22Rv1 (cell line): ENCODE data around the gene CARD11.

Source experiments
- H3K27ac ChIP-seq: fragments of 450-650 bp; 2 replicates; pipeline ENCODE4 v1.5.1; 2017
- ZFX ChIP-seq: fragments of 450-650 bp; IDR thresholded peaks from 2 replicates; pipeline ENCODE4 v1.6.1; 2017; ENCODE audit warnings: antibody characterized with exemption, borderline replicate concordance
- TF ChIP-seq, protein P1 (sequence below): fragments of 450-650 bp; IDR thresholded peaks from 2 replicates; pipeline ENCODE4 v1.5.1; 2017; ENCODE audit warnings: mild to moderate bottlenecking

CARD11 gene

DNA sequence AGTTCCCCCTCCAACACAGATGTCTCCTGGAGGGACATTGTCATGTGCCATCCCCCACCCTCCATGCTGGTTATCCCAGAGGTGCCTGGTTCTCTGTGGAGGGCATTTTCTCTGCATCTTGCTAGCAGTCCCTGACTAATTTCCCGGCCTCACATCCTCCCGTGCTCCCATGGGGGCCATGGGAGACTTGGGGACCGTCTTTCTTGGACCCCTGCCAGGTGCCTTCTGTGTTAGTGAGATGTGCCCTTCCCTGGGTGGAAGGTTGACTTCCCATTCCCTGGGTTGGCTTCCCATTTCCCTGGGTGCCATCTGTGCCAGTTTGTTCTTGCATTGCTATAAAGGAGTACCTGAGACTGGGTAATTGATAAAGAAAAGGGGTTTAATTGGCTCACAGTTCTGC is 177.1 kb downstream of the CARD11 start:
- no peak overlapping the region for H3K27ac ChIP-seq
- TF ChIP-seq ZFX = no peak
- TF ChIP-seq, protein P1, sequence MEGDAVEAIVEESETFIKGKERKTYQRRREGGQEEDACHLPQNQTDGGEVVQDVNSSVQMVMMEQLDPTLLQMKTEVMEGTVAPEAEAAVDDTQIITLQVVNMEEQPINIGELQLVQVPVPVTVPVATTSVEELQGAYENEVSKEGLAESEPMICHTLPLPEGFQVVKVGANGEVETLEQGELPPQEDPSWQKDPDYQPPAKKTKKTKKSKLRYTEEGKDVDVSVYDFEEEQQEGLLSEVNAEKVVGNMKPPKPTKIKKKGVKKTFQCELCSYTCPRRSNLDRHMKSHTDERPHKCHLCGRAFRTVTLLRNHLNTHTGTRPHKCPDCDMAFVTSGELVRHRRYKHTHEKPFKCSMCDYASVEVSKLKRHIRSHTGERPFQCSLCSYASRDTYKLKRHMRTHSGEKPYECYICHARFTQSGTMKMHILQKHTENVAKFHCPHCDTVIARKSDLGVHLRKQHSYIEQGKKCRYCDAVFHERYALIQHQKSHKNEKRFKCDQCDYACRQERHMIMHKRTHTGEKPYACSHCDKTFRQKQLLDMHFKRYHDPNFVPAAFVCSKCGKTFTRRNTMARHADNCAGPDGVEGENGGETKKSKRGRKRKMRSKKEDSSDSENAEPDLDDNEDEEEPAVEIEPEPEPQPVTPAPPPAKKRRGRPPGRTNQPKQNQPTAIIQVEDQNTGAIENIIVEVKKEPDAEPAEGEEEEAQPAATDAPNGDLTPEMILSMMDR = no peak

DNA sequence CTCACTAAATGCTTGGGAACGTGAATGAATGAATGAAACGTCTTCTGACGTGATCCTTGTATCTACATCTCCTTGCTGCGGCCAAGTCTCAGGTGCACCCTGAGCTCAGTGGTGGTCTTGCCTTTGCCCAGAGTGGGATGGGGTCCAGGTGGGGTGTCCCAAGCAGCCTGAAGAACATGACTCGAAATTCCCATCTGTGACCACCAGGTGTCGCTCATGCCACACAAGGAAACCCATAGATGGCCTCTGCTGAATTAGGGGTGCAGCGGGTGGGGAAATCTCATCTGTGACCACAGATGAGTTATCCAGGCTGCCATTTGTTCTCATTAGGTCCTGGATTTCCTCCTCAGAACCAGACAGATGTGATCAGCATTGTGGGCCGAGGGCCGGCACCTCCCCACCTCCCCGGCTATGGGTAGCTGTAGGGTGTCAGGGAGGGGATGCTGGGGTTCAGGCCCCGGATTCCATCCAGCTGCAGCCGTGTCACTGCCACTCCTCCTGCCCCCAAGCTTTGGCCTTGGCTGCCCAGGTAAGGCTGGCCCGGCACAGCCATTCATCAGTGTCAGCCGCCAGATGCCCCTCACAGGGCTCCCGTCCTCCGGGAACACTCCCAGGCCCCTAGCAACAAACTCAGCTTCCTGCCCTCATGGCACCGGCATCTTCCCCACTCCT is 178.5 kb downstream of the CARD11 start:
- H3K27ac ChIP-seq = no peak overlapping the region
- TF ChIP-seq, protein P1 = peak; percentile 99
- TF ChIP-seq ZFX = no peak

DNA sequence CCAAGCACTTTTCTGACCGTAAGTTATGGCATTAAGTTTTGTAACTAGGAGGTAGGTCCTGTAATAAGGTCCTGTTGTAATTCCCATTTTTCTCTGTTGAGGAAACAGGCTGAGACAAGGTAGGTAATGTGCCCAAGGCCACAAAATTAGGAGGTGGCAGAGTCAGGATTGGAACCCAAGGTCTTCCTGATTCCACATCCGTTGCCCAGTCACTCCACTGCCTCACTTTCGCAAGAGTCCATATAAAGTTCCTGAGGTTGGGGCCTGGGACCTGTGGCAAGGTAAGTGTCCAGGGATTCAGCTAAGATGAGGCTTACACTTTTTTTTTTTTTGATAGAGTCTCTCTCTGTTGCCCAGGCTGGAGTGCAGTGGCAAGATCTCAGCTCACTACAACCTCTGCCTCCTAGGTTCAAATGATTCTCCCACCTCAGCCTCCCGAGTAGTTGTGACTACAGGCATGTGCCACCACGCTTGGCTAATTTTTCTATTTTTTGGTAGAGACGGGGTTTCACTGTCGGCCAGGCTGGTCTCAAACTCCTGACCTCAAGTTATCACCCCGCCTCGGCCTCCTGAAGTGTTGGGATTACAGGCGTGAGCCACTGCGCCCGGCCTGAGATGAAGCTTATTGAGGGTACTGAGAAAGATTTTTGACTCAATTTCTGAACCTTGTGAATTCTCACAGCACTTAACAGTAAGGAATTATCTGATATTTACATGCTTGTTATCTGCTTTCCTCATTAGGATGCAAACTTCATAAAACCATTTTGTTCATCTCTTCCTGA is 179.3 kb downstream of the CARD11 start:
- TF ChIP-seq ZFX = no peak
- TF ChIP-seq, protein P1 = no peak
- H3K27ac ChIP-seq = no peak overlapping the region

DNA sequence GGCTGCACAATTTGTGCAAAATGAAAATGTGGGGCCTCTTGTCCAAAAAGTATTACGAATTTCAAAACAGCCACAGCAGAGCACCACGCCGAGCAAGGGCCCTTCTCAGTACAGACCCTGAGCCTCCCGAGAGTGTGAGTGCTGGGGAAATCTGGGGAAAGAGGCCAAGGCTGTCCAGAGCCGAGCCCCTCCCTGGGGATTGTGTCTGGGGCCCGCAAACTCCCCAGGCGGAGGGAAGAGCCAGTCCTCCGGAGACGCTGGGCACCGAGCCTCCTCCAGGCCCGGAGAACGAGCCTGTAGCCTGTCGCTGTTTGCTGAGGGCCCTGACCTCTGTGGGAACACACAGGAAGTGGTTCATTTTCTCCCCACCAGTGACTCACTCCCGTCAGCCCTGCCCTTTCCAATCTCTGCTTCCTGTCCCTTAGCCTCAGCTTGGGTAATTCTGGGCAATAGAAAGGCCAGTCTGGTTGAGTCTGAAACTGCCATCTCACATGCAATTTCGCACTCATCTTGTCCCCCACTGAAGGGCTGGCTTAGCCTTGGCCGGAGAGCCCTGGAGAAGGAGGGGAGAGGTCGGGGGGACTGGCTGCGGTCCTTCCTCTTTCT is 180.1 kb downstream of the CARD11 start:
- H3K27ac ChIP-seq = no peak overlapping the region
- TF ChIP-seq ZFX = no peak
- TF ChIP-seq, protein P1 = no peak

DNA sequence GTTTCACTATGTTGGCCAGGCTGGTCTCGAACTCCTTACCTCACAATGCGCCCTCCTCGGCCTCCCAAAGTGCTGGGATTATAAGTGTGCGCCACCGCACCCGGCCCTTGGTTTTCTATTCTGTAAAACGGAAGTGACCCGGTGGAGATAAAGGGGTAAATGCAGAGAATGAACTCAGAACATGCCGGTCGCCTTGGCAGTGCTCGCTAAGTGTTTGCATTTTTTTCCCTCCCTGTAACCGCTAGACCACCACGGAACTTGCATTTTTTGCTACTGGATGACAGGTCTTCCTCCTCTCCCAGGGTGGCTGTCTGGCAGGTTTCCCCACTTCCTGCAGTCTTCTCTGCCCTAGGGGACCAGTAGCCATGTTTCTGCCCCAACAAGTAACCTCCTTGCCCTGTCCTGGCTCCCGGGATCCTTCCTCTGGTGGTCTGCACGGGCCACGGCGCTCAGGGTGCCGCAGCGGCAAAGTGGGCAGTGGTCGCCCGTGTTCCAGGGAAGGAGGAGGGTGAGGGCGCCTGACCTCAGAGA is 180.8 kb downstream of the CARD11 start:
- TF ChIP-seq ZFX = no peak
- TF ChIP-seq, protein P1 = no peak
- H3K27ac ChIP-seq = no peak overlapping the region

DNA sequence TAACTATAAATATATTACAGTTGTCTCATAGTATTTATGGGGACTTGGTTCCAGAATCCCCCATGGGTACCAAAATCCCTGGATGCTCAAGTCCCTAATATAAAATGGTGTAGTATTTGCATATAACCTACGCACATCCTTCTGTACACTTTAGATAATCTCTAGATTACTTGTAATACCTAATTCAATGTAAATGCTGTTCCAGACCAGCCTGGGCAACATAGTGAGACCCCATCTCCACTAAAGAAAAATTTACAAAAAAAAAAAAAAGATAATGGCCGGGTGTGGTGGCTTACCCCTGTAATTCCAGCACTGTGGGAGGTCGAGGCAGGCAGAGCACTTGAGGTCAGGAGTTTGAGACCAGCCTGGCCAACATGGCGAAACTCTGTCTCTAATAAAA is 182.2 kb downstream of the CARD11 start:
- peak overlapping the region; percentile 76 for H3K27ac ChIP-seq
- TF ChIP-seq, protein P1 = no peak
- TF ChIP-seq ZFX = no peak

DNA sequence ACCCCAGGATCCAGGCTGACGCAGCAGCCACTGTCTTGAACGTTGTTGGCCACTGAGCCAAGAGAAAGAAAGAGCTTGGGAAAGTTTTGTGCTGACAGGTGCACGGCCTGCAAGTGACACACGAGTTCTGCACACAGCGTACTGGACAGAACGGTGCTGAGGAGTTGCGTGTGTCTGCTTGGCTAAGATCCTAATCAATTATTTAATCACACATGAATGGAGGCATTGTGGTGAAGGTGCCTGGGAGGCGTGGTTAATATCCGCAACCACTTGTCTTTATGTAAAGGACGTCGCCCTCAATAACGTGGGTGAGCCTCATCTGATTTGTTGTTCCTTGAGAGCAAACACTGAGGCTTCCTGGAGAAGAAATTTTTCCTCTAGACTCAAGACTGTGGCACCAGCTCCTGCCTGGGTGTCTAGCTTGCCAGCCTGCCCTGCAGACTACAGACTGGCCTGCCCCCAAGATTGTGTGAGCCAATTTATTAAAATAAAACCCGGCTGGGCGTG is 183.0 kb downstream of the CARD11 start:
- no peak for TF ChIP-seq ZFX
- TF ChIP-seq, protein P1 = no peak
- H3K27ac ChIP-seq = peak overlapping the region; percentile 76
